Kidney glomerular epithelial cell (primary cell): ENCODE data around the gene C10orf53.
"Not testable (repeated sequence)": the region's sequence is repeated elsewhere in the genome, so short reads cannot be mapped to it uniquely, and the experiment has no call there.

ENCODE experiments used
- DNase-seq: peaks from one replicate; lab custom pipeline; 2025; lab: John Stamatoyannopoulos, UW

C10orf53 gene

DNA sequence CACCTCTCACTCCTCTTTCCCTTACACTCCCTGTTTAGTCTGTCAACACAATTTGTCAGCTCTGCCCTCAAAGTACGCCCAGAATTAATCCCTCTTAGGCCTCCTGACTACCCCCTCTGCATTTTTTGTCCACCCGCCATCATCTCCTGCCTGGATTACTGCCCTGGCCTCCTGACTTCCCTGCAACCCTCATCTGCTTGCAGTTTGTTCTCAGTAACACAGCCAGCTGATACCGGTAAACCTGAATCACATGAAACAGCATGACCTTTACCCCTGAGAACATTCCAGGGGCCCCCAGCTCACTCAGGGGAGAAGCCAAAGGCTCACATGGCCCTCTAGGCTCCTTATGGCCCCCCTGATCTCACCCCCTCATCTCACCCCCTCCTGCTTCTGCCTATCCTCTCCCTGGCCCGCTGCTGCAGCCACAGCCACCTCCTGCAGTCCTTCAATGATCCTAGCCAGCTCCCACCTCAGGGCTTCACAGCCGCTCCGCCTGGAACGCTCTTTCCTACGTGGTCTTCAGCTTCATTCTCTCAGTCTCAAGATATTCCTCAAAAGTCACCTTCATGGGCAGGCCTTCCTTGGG, 8.9 kb downstream of the C10orf53 start:
- no peak for DNase-seq

DNA sequence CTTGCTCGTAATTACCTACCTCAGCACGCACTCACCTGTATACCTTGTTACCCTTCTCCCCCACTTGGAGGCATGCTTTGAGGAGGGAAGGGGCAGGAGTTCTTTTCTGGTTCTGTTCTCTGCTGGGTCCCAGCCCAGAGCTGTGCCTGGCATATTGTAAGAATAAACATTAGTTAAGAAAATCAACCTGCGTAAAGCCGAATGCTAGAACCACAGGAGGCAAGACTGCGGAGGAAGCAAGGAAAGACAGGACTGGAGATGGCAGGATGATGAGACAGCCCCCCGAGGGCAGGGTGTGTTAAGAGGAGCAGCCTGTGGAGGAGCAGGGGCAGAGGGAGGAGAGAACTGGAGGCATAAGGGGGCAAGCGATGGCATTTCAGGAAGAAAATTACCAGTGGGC, 9.5 kb downstream of the C10orf53 start:
- DNase-seq, result no peak

DNA sequence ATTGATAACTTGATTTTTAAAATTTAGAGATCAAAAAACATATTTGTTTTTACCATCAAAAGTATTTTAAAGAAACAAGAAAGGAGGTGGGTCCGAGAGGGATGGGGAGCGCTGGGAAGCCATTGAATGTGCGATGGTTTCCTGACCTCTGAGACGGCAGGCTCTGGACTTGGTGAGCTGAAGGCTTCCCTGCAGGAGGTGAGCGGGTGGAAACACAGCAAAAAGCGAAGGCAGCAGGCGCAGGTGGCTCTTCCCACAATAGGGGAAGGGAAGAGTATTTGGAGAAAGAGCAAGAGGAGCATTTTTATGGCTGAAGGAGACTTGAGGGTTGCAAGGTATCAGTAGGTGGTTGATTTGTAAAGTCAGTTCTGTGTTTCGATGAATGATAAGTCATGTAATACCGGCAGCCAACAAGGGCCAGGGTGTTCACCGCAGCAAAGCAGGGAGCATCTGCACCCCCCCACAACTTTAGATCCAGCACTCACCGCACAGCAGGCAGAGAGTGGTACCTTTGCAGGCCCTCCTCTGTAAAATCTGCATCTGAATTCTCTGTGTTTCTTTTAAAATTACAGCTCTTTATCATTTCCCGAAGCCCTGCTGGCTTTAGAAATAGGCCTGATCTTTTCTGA, 10.5 kb downstream of the C10orf53 start:
- DNase-seq, result no peak

DNA sequence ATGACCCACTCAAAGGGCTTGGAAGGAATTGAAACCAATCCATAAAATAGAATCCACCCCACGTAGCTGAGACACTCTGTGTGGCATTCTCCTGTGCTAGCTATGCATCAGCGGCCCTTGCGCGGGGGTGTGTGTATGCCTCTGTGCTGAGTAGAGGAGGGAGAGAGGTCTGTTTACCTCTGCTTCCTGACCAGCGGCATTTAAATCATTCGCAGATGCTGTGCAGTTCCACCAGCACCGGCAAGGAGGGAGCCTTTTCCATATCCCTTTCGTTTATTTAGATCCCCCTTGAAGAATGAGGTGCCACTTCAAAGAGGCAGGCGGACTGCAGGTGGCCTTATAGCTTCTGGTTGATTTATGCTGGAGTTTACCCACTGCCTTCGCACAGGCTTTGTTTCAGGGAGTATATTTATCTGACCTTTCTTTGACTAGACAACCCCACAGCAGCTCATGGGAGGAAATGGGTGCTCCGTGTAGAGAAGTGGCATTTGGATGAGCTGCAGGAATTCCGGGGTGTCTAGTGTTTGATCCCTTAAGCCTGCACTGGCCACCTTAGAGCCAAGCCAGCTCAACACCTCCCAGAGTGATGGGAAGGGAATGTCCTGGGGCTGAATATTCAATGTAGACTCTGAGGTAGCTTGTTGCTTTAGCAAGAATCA, 11.4 kb downstream of the C10orf53 start:
- DNase-seq, result peak; percentile 53

DNA sequence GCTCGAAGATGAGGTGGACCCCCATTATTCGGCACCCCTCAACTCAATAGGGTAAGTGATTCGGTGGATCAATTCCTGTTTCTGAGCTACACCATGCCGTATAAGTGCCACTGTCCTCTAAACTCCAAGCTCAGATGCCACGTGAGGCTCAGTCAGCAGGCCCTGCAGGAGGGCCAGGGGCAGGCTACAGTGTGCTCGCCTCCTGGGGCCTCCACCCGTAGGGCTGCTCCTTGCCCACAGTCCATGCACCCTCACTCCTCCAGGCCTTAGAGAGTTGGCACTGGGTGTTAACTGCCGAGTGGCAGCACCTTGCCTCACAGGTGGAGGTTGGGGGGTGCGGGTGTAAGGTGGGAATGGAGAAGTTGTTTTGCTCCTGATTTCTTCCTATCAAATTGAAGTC, 12.1 kb downstream of the C10orf53 start:
- DNase-seq, result no peak

DNA sequence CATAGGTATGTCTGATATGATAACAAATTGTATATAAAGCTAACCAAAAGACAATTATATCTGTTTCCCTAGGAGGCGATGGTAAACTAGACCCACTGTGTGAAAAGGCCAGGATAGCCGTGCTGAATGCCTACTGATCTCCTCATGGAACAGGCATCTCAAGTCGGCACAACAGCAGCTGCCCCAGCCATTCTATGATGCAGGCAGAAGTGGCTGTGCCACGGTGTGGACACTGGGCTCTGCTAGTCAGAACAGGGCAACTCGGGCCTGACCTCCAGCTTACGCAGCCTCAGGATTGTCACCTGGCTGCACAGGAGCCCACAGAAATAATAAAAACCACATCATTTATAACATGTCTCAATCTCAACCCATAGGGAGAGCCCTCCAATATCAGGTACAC, 15.0 kb downstream of the C10orf53 start:
- DNase-seq, result no peak

DNA sequence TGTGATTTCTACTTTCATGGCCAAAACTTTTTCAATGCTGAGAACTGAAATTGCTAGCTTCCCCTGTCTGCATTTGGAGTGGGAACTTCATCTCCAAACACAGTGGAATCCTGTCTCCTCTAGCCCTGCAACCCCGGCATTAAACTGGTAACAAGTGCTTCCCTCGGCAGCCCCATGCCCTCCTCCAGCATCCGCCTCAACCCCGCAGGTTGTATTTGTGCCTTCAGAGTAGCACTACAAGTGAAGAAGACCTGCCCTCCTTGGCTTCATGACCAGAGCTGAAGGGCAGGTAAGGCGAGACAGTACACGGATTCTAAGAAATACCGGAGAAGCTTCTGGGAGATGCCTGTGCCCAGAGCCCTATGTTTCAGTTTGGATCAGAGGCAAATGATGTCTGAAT, 16.9 kb downstream of the C10orf53 start:
- no peak for DNase-seq

DNA sequence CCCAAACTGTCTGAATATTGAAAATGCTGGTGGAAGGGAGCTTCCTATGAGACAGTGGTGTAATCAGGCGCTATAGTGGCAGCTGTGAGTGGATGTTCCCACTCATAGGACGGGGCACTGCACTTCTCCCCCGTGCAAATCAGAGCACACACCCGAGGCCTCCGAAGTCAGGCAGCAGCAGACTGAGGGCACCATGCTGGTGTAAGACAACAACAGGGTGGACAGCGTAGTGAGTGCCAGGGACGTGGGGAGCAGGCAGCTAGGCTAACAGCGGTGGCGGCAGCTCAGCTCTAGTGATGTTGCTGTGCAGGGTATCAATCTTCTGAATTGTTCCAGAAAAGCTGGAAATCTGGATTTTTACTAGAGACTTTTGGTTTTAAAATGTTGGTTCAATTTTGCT, 19.2 kb downstream of the C10orf53 start:
- no peak for DNase-seq

DNA sequence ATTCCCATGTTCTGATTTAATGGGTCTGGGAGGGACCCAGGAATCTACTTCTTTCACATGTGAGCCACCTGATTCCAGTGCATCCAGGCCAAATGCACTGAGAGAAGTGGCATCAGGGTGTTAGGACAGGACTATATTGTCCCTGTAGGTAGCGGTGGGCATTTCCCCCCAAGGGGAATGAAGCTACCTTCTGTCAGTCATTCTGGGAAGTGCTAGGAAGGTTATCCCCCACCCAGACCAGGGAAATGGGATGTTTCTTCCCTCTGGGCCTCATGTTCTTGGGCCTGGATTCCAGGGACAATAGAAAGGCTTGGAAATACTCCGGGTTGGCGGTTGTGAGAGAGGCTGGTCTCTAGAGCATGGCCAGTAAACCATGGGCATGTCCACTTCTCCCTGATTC, 20.8 kb downstream of the C10orf53 start:
- no peak for DNase-seq

DNA sequence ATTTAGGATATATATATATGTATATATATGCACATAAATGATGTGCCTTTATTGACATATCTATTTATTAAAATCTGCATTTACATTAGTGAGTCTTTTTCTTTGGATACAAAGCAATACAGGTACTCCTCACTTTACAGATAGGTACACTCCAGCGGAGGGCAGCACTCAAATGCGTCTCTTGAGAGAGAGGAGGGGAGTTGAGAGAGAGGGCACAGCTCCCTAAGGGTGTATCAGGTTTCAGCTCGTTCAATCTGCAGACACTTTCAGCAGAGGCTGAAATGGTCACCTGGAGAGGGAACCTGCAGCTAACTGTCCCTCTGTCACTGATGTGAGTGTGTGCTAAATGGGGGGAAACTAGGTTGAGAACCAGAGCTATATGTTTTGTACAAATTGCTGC, 21.5 kb downstream of the C10orf53 start:
- DNase-seq, result no peak

DNA sequence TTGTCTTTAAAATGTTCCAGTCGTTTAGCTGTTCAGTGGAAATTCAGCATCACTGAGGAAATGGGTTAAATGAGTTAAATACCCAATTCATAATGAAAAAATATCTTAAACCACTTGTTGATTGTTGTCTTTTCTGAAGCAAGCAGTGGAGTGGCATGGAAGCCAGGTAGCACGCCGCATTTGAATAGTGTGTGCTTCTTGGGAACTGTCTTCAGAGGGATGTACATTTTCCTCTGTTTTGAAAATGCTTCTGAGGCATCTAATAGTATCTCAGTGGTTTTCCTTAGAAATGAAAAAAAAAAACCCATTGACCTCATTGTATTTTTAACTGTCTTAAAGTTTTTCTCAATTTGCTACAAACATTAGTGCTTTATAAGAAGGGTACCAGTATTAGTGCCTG, 28.1 kb downstream of the C10orf53 start:
- no peak for DNase-seq

DNA sequence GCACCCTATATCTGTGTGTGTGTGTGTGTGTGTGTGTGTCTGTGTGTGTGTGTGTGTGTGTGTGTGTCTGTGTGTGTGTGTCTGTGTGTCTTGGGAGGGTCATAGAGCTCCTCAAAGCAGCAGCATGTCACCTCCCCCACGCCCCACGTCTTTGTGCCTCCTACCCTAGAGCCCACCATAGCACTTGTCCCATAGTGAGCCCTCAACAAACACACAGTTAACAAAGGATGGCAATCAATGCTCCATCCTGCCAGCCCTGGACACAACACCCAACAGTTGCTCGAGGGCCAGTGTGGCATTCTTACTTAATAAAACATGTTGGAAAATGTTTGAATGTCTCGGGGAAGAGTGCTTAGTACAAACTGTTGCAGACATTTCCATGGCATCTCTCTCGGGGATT, 30.5 kb downstream of the C10orf53 start:
- DNase-seq, result no peak

DNA sequence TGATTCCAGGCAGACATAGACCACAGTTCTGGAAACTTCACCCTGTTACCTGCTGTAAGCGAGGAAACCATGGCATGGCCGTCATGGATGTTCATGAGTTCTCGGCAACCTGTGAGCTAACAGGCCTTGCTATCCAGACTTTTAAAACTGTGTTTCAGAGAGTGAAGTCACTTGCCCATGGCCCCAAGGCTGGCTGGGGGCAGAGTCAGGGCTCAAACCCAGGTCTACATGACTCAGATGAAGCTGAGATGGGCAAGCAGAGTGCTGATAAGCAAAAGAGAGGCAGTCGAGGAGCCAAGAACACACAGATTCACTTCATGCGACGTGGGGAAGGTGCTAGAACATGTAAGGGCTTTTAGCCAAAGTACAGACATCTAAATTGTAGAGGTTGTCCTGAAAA, 31.5 kb downstream of the C10orf53 start:
- no peak for DNase-seq

DNA sequence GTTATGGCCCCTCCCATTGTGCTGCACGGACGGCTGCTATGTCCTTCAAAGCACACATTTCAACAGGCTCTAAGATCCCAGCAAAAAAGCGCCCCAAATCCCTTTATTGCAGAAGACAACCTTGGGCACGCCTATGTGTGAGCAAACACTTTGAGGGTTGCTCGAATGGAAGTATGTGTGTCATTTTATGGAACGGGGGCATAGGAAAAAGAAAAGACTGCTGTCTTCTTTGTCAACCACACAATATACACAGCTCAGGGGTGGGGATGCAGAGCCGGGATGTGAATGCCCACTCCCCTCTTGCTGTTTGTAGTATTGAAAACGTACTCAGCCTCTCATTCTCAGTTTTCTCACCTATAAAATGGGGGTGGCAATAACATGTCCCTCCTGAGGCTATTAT, 32.0 kb downstream of the C10orf53 start:
- DNase-seq, result no peak

DNA sequence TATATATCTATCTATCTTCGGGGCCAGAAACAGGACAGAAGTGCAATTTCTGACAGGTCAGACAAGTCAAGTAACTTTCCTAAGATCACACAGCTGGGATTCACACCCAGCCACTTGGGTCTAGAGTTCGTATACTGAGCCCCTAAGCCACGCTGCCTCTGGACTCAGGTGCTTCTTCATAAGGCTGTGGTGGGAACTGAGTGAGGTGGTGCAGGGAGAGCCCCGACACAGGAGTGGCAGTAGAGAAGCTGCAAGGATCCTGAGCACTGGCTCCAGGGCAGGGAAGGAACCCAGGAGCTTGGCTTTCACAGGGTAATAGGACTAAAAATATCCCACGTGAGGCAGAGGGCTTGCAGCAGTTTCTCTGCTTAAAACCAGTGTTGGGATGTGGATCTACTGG, 33.8 kb downstream of the C10orf53 start:
- DNase-seq, result no peak

DNA sequence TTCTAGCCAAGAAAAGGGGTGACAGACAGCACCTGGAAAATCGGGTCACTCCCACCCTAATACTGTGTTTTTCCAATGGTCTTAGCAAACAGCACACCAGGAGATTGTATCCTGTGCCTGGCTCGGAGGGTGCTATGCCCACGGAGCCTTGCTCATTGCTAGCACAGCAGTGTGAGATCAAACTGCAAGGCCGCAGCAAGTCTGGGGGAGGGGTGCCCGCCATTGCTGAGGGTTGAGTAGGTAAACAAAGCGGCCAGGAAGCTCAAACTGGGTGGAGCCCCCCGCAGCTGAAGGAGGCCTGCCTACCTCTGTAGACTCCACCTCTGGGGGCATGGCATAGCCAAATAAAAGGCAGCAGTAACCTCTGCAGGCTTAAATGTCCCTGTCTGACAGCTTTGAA, 35.7 kb downstream of the C10orf53 start:
- not testable (repeated sequence) for DNase-seq

DNA sequence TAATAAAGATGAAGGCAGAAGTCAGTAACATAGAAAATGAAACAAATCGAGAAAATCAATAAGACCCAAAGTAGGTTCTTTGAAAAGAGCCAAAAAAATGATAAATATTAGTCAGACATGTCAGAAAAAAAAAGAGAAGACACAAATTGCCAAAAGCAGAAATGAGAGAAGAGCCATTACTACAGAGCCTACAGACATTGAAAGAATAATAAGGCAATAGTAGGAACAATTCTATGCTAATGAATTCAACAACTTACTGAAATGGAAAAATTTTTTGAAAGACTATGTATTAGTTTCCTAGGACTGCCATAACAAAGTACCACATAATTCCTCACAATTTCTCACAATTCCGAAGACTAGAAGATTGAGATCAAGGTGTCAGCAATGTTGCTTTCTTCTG, 47.1 kb downstream of the C10orf53 start:
- no peak for DNase-seq

DNA sequence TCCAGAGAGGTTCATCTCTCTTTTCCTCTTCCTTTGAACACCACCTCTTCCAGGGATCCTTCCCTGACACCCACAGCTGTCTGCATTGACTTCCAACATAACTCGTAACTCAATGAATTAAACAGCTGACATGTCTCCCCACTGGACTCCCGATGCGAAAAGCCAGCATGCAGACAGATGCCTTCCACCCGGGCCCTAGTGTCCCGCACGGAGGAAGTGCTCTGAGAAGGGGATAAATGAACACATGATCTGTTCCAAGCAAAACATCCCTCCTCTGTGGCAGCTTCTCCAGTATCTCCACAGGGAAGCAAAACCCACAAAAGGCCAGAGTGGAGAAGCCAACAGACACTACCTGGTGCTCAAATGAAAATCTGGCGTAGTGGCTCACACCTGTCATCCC, 54.4 kb downstream of the C10orf53 start:
- DNase-seq, result no peak

DNA sequence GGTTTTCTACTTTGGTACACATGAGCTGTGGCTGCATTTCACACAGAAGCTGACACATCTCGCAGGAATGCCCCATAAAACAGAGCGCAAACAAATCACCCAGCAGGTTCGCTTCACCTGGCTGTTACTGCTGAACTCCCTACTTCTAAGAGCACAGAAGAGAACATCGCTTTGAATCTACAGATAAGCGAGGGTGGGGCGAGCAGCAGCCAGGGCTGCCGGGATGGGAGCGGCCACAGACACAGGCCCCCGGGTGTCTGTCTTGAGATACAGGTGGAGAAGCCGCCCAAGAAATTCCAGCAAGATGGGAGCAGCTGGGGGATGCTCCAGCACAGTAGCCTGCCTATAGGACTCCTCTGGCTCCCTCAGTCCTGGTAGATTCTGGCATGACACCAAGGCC, 55.2 kb downstream of the C10orf53 start:
- peak; percentile 36 for DNase-seq

DNA sequence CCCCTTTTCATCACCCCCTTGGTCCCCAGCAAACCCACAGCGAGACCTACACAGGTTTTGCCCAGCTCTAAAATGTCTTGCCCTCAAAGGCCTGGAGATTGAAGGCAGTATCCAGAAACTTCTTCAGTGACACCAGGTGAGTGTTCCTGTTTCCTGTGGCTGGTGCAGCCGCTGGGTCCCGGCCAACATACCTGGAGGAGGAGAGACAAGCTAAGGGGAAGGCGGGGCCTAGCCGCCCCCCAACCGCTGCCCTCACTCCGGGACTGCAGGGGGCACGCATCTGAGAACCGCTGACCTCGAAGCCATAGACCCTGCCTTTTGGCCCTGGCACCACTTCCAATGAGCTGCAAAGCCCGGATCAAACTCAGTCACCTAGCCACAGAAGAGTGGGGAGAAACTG, 55.7 kb downstream of the C10orf53 start:
- no peak for DNase-seq

DNA sequence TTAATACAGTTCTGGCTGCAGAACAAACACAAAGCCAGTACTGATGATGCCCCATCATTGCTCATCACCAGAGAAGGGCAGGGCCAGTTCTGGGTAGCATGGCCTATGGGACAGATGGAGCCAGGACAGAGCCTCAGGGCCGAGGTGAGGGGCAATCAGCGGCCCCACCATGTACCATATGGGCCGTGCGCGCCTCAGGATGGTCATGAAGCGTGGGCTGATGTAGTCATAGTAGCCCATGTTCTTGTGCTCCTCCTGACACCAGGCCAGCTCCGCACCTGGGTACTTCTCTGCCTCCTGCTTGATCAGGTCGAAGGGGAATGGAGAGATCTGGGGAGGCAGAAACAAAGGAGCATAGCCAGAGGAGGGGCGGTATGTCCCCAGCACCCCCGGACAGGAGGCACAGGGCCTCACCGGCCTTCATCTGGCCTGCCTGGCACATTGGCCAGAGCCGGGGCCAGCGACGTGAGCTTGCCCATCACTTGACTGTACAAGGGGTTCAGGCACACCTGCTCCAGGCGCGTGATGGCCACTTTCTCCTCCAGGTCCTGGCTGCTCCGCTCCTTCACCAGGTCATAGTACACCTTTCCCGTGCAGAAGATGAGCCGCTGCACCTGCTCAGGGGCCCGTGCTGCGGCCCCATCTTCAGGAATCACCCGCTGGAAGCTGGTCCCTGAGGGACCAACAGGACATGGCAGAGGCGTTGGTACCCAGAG, 56.6 kb downstream of the C10orf53 start:
- no peak for DNase-seq

DNA sequence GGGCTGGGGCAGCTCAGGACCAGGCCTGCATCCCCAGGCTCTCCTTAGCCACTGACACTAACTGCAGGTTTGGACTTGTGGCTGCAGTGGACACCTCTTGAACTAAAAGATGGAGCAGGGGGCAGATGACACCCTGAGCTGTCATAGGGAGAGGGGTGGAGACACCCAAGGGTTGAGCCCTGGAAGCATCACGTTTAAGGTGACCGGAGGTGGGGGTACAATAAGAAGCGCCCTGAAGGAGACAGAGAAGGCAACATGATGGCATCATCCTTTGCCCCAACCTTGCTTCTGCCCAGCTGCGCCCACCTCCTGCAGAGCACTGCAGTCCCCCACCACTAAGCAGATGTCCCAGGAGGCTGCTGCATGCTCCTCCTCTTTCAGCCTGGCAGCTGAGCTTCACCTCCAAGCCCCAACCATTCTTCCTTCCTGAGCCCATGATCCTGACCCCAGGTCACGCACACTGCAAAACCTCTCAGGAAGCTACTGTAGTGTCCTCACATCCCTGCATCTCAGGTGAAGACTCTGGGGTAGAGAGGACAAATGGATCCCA, 57.2 kb downstream of the C10orf53 start:
- no peak for DNase-seq
